B cell (primary cell): ENCODE results near the gene GRAMD2B. TPM values are rescaled to one million over a fixed set of nuclear protein-coding genes. Genes with fewer than 3 reads are reported as not detected.

Experiments used
- ATAC-seq: fragments of 200-7000 bp; cut with Tn5 transposase; one replicate; pipeline ENCODE4 v1.10.0; 2021; ENCODE audit warnings: low read depth, mild to moderate bottlenecking, moderate number of reproducible peaks, moderate library complexity
- CTCF ChIA-PET: fragments of 350-600 bp; sonication (Branson Sonifier 250); formaldehyde crosslinking; loops from one replicate; lab custom pipeline; 2021; ENCODE audit warnings: antibody characterized with exemption, inconsistent platforms; lab: Charles Lee
- POLR2A ChIA-PET: fragments of 350-600 bp; sonication (Branson Sonifier 250); formaldehyde crosslinking; loops from one replicate; lab custom pipeline; 2021; ENCODE audit warnings: antibody characterized with exemption; lab: Charles Lee
- DNase-seq: peaks from one replicate; pipeline ENCODE4 v3.0.0; 2013
- H2AFZ ChIP-seq: 2 replicates; pipeline ENCODE4 v1.6.1; 2012; ENCODE audit warnings: mild to moderate bottlenecking, low read depth, low read length; ENCODE audit not compliant: insufficient read depth, poor library complexity, severe bottlenecking
- H3K27ac ChIP-seq, 2 donors: 1 replicate in 1 of 2; 2 replicates in 1 of 2; pipeline ENCODE4 v1.5.1; 2012 to 2013; ENCODE audit warnings: low read length in 2 of 2, mild to moderate bottlenecking in 2 of 2, moderate library complexity in 1 of 2
- H3K27me3 ChIP-seq, 4 experiments: fragments of 200-600 bp in 1 of 4; sonication (generic) in 1 of 4; replicated peaks in 1 of 4; 1 replicate in 2 of 4; 2 replicates in 2 of 4; pipeline versions ENCODE4 v1.6.1 to v1.7.0; 2013 to 2016; ENCODE audit warnings: low read length in 3 of 4, mild to moderate bottlenecking in 2 of 4, mixed read lengths in 1 of 4, moderate library complexity in 1 of 4; ENCODE audit not compliant: insufficient read depth in 4 of 4, control insufficient read depth in 3 of 4; ENCODE audit errors: control extremely low read depth in 1 of 4
- H3K36me3 ChIP-seq, 2 experiments: replicated peaks in 1 of 2; 1 replicate in 1 of 2; 2 replicates in 1 of 2; pipeline versions ENCODE4 v1.6.1 to v1.7.1; 2013; ENCODE audit warnings: low read length in 1 of 2; ENCODE audit not compliant: insufficient read depth in 2 of 2, control insufficient read depth in 1 of 2; ENCODE audit errors: control extremely low read depth in 1 of 2, extremely low read depth in 1 of 2
- H3K4me1 ChIP-seq, 2 donors: fragments of 200-600 bp in 1 of 2; sonication (generic) in 1 of 2; 1 replicate in 1 of 2; 2 replicates in 1 of 2; pipeline versions ENCODE4 v1.5.1 to v1.6.1; 2013 to 2017; ENCODE audit warnings: low read length in 2 of 2; ENCODE audit not compliant: control insufficient read depth in 2 of 2, insufficient read depth in 2 of 2
- H3K4me2 ChIP-seq: replicated peaks from 2 replicates; pipeline ENCODE3; 2012; ENCODE audit warnings: mild to moderate bottlenecking, low read depth, low read length; ENCODE audit not compliant: poor library complexity, severe bottlenecking
- H3K4me3 ChIP-seq, 5 experiments: fragments of 200-600 bp in 1 of 5; sonication (generic) in 1 of 5; 1 replicate in 3 of 5; 2 replicates in 2 of 5; pipeline versions ENCODE4 v1.5.1 to v1.7.0; 2011 to 2016; ENCODE audit warnings: low read length in 4 of 5, mild to moderate bottlenecking in 4 of 5, low read depth in 2 of 5, control low read depth in 1 of 5, moderate library complexity in 1 of 5; ENCODE audit not compliant: insufficient read depth in 1 of 5; ENCODE audit errors: control extremely low read depth in 1 of 5, extremely low read depth in 1 of 5
- H3K79me2 ChIP-seq: fragments of 200-600 bp; sonication (generic); one replicate; pipeline ENCODE4 v1.6.0; 2016; ENCODE audit warnings: low read length; ENCODE audit not compliant: control insufficient read depth, insufficient read depth
- H3K9ac ChIP-seq: fragments of 200-600 bp; sonication (generic); 2 replicates; pipeline ENCODE4 v1.6.1; 2017; ENCODE audit warnings: mild to moderate bottlenecking, low read length, moderate library complexity
- H3K9me3 ChIP-seq, 3 donors: one replicate each; pipeline versions ENCODE4 v1.6.1 to v1.7.1; 2013; ENCODE audit warnings: low read length in 2 of 3; ENCODE audit not compliant: control insufficient read depth in 2 of 3, insufficient read depth in 1 of 3; ENCODE audit errors: control extremely low read depth in 1 of 3
- H4K20me1 ChIP-seq: 2 replicates; pipeline ENCODE4 v1.6.0; 2012; ENCODE audit warnings: mild to moderate bottlenecking, low read length; ENCODE audit not compliant: insufficient read depth, control insufficient read depth, poor library complexity, severe bottlenecking
- H3K27ac Mint-ChIP-seq: one replicate; pipeline ENCODE4 v1.8.0; 2021; ENCODE audit warnings: mixed read lengths
- H3K27me3 Mint-ChIP-seq: one replicate; pipeline ENCODE4 v1.8.0; 2021; ENCODE audit warnings: mixed read lengths
- H3K4me1 Mint-ChIP-seq: one replicate; pipeline ENCODE4 v1.8.0; 2021; ENCODE audit warnings: mixed read lengths
- H3K4me3 Mint-ChIP-seq: one replicate; pipeline ENCODE4 v1.8.0; 2021; ENCODE audit warnings: mixed read lengths
- H3K9me3 Mint-ChIP-seq: one replicate; pipeline ENCODE4 v1.8.0; 2022; ENCODE audit warnings: mixed read lengths; ENCODE audit not compliant: insufficient read depth
- EZH2 ChIP-seq: IDR thresholded peaks from 2 replicates; pipeline ENCODE4 v1.6.1; 2012; ENCODE audit warnings: borderline replicate concordance, low read depth, mild to moderate bottlenecking, moderate library complexity, low read length; ENCODE audit not compliant: insufficient read depth, poor library complexity, severe bottlenecking
- WGBS: methylation state at CpG from one replicate; pipeline ENCODE4 v1.1.5; 2013; ENCODE audit warnings: missing lambda C conversion rate; ENCODE audit not compliant: insufficient coverage; 5-methylcytosine and 5-hydroxymethylcytosine counted together
- intact Hi-C: fragments of 100-400 bp; cut with micrococcal nuclease; formaldehyde crosslinking; loops from one replicate; pipeline ENCODE4 v1.10.0; 2022
- polyA plus RNA-seq: library from polyadenylated mRNA; depleted of rRNA; stranded (reverse); fragments of >200 nt; gene quantifications from 2 replicates; pipeline ENCODE4 v1.2.3, GENCODE V29; 2012
- total RNA-seq, 2 donors: library from RNA; stranded (reverse); fragments of 120-200 nt in 1 of 2; gene quantifications; 1 replicate in 1 of 2; 2 replicates in 1 of 2; pipeline versions ENCODE4 v1.2.3 to v1.2.4, GENCODE V29; 2013 to 2022
- TF ChIP-seq, protein P1 (sequence below): fragments of 200-600 bp; IDR thresholded peaks from one replicate; pipeline ENCODE4 v1.8.0; 2022; ENCODE audit warnings: antibody characterized with exemption, mild to moderate bottlenecking

Gene GRAMD2B
- total and polyA plus RNA-seq, 2 donors (not counting 1 experiment from before 2014, with no cell fraction given), result 0.86 to 3.6 TPM

DNA sequence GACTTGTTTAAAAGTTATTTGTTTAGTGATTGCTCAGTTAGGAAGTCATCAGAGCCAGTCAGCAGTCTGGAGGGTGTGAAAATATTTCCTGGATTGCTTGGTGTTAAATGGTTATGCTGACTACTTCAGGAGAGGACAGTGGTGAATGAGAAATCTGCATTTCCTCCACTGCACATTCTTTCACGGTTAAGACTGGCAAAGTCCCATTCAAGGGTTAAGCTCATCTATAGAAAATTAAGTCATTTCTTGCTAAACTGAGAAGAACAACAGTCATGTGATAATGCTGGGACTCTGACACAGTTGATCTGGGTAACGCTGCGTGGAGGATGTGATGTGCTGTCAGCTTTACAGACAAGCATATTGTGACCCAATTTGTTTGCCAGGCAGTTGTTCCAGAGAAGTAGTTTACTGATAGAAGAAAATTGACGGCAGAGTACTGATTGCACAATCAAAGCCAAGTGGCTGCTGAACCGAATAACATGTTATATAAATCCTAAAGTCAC is 80.4 kb downstream of the GRAMD2B start:
- H3K27me3 Mint-ChIP-seq, result peaks cover 3% of the 10 kb centered on the region
- Histone ChIP-seq H4K20me1 (no peaks in the 10 kb centered on the region), H3K4me2 (no peak overlapping the region), H3K79me2 (no peaks in the 10 kb centered on the region), H3K36me3 (no peaks in the 10 kb centered on the region), H3K9ac (no peak overlapping the region), H2AFZ (no peak overlapping the region), H3K4me1 (no peaks in the 10 kb centered on the region), H3K4me3 (no peak overlapping the region), H3K9me3 (no peaks in the 10 kb centered on the region), H3K27ac (no peak overlapping the region), H3K27me3 (no peaks in the 10 kb centered on the region)
- no peak overlapping the region for H3K4me3 Mint-ChIP-seq
- POLR2A ChIA-PET, result no interaction called here
- WGBS, result 88% methylated on average over 2 of the region's 5 CpGs
- DNase-seq (no peak), ATAC-seq (no peak)
- no peaks in the 10 kb centered on the region for H3K9me3 Mint-ChIP-seq
- CTCF ChIA-PET, result no interaction called here
- no peak for TF ChIP-seq EZH2
- TF ChIP-seq, protein P1, sequence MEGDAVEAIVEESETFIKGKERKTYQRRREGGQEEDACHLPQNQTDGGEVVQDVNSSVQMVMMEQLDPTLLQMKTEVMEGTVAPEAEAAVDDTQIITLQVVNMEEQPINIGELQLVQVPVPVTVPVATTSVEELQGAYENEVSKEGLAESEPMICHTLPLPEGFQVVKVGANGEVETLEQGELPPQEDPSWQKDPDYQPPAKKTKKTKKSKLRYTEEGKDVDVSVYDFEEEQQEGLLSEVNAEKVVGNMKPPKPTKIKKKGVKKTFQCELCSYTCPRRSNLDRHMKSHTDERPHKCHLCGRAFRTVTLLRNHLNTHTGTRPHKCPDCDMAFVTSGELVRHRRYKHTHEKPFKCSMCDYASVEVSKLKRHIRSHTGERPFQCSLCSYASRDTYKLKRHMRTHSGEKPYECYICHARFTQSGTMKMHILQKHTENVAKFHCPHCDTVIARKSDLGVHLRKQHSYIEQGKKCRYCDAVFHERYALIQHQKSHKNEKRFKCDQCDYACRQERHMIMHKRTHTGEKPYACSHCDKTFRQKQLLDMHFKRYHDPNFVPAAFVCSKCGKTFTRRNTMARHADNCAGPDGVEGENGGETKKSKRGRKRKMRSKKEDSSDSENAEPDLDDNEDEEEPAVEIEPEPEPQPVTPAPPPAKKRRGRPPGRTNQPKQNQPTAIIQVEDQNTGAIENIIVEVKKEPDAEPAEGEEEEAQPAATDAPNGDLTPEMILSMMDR, result no peak
- H3K27ac Mint-ChIP-seq, result no peak overlapping the region
- peaks cover 2% of the 10 kb centered on the region for H3K4me1 Mint-ChIP-seq
- intact Hi-C loops, result no loop called here

DNA sequence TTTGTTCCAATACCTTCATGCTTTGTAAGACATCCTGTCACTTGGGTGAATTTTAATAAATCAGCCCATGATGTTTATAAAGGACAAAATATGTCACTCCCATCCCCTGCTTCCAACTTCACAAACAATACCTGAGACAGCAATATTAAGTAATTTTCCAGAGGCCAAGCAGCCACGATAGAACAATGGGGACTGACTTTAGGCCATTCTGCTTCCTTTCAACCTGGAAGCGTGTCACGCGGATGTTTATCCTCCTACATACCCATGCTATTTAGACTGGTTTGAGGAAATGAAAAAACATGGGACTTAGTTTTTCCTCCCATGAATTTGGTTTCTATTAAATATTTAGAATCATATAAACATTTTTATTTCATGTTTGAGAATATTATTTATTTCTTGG is 82.9 kb downstream of the GRAMD2B start:
- H3K4me2 ChIP-seq, result no peak overlapping the region
- WGBS, result no CpG with 5 or more reads among the region's 4 CpGs
- no peaks in the 10 kb centered on the region for H3K4me1 ChIP-seq
- Mint-ChIP-seq H3K9me3 (no peaks in the 10 kb centered on the region), H3K4me1 (peaks cover 9% of the 10 kb centered on the region), H3K4me3 (no peak overlapping the region), H3K27ac (no peak overlapping the region), H3K27me3 (peaks cover 3% of the 10 kb centered on the region)
- H3K79me2 ChIP-seq, result no peaks in the 10 kb centered on the region
- intact Hi-C loops, result no loop called here
- ChIA-PET POLR2A (no interaction called here), CTCF (interaction anchor here (0.5 kb wide), 1 partner anchor 11 kb away, joined by 3 read pairs; no protein-coding TSS in a partner anchor)
- H3K9ac ChIP-seq, result no peak overlapping the region
- no peaks in the 10 kb centered on the region for H3K36me3 ChIP-seq
- H3K9me3 ChIP-seq, result no peaks in the 10 kb centered on the region
- no peak overlapping the region for H3K27ac ChIP-seq
- H3K4me3 ChIP-seq, result no peak overlapping the region
- no peak for DNase-seq
- no peak for ATAC-seq
- TF ChIP-seq, protein P1, result no peak
- no peak for TF ChIP-seq EZH2
- no peaks in the 10 kb centered on the region for H4K20me1 ChIP-seq
- H3K27me3 ChIP-seq, result no peaks in the 10 kb centered on the region
- H2AFZ ChIP-seq, result no peak overlapping the region
